COLO829 (cell line): Measurements from ENCODE around the gene CNIH2.
A peak's percentile ranks its signal among the peaks of the same experiment; 100 is the strongest.

ENCODE experiments used
- DNase-seq: peaks from one replicate; pipeline ENCODE4 v3.0.0; 2012; ENCODE audit warnings: low spot score

Gene CNIH2

GRCh38 chr11:66259225-66259624, 18.8 kb upstream of the CNIH2 start:
- DNase-seq = no peak

- no peak for DNase-seq
Measured at GRCh38 chr11:66259956-66260355, 18.0 kb upstream of the CNIH2 start.

- no peak for DNase-seq
Measured at GRCh38 chr11:66261578-66261977, 16.4 kb upstream of the CNIH2 start.

- no peak for DNase-seq
Measured at GRCh38 chr11:66262191-66262590, 15.8 kb upstream of the CNIH2 start.

- DNase-seq = no peak
Measured at GRCh38 chr11:66262696-66263095, 15.3 kb upstream of the CNIH2 start.

- no peak for DNase-seq
Measured at GRCh38 chr11:66263231-66263630, 14.7 kb upstream of the CNIH2 start.

- DNase-seq = no peak
Measured at GRCh38 chr11:66263785-66264184, 14.2 kb upstream of the CNIH2 start.

- DNase-seq = no peak
Measured at GRCh38 chr11:66264383-66264782, 13.6 kb upstream of the CNIH2 start.

GRCh38 chr11:66264914-66265313, 13.1 kb upstream of the CNIH2 start:
- no peak for DNase-seq

- no peak for DNase-seq
Measured at GRCh38 chr11:66265531-66266377, 12.2 kb upstream of the CNIH2 start.

GRCh38 chr11:66266378-66267038, 11.5 kb upstream of the CNIH2 start:
- DNase-seq = no peak

GRCh38 chr11:66267039-66267378, 11.0 kb upstream of the CNIH2 start:
- no peak for DNase-seq

GRCh38 chr11:66267379-66268243, 10.4 kb upstream of the CNIH2 start:
- DNase-seq = peak; percentile 81

- DNase-seq = peak; percentile 99
Measured at GRCh38 chr11:66268244-66268951, 9.6 kb upstream of the CNIH2 start, which contains the start of gene RAB1B. RAB1B (plus strand) TSS chr11:66268639; CDS start chr11:66268680, 41 bp downstream.

GRCh38 chr11:66268952-66269905, 8.7 kb upstream of the CNIH2 start:
- DNase-seq = no peak

- DNase-seq = no peak
Measured at GRCh38 chr11:66271816-66272215, 6.2 kb upstream of the CNIH2 start.

- no peak for DNase-seq
Measured at GRCh38 chr11:66272596-66272995, 5.4 kb upstream of the CNIH2 start.

- DNase-seq = no peak
Measured at GRCh38 chr11:66274219-66274618, 3.8 kb upstream of the CNIH2 start.

GRCh38 chr11:66275396-66275795, 2.6 kb upstream of the CNIH2 start:
- DNase-seq = no peak

GRCh38 chr11:66275984-66276612, 1.9 kb upstream of the CNIH2 start:
- DNase-seq = no peak
